ENCODE data around the gene HSF5. TPM values are rescaled to one million over a fixed set of nuclear protein-coding genes. Genes with fewer than 3 reads are reported as not detected.

HSF5 gene
- total and polyA plus RNA-seq, 10 donors: 0.57 to 1.7 (median 1.2) TPM

GRCh38 chr17:58394534-58395223 lies 93.5 kb downstream of the HSF5 start:
- no peak overlapping the region for H3K4me3 ChIP-seq
- H3K27me3 ChIP-seq (replicated peaks in 1 of 7): no peaks in the 10 kb centered on the region
- H3K27ac ChIP-seq: no peak overlapping the region
- H3K36me3 ChIP-seq: no peaks in the 10 kb centered on the region
- no peak for TF ChIP-seq POLR2AphosphoS5 (IDR thresholded peaks at IDR 0.05)
- TF ChIP-seq POLR2A (IDR thresholded peaks at IDR 0.05): no peak
- TF ChIP-seq CTCF (IDR thresholded peaks at IDR 0.05 in 8 of 11, conservative IDR thresholded peaks at IDR 0.05 in 3 of 11): no peak
- no peak for DNase-seq
- WGBS, 5 donors: 86 to 95% (median 87%) methylated on average over 3 of the region's 3 CpGs
- H3K4me1 ChIP-seq: no peaks in the 10 kb centered on the region
- intact Hi-C loops (cut with DNase I; ENCODE audit: low total_unique reads): no loop called here
- H3K9me3 ChIP-seq: no peaks in the 10 kb centered on the region

DNA sequence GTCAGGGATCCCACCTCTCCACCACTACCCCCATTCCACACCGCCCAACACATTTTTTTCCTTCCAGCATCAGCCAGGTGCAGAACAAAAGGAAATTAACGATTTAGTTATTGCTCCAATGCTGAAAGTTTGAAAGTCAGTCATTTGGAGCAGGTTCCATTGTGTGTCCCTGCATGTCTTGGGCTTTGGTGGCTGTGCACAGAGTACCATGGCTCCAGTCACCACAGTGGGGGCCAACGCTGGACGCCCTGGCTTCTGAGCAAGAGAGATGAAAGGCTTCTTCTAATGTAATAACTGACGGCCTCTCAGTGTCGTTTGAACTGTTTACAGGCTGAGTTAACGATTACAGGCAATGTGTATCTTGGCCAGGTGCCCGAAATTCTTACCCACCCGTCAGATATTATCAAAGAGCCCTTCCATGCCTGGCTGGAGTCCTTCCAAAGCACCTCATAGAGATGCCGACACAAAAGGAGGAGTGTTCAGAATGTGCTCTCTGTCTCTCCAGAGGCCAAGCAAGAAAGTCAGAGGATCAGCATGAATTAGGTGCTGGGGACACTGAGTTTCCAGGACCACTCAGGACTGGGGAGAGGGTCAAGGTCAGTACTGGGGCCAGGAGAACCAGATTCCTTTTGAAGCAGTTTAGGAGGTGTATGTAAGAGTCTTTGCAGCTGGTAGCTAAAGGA lies 96.8 kb downstream of the HSF5 start:
- Histone ChIP-seq H3K36me3 (no peaks in the 10 kb centered on the region), H3K27me3 (replicated peaks in 1 of 7) (no peaks in the 10 kb centered on the region), H3K9me3 (no peaks in the 10 kb centered on the region), H3K4me1 (no peaks in the 10 kb centered on the region), H3K4me3 (no peak overlapping the region), H3K27ac (no peak overlapping the region)
- intact Hi-C loops (cut with DNase I; ENCODE audit: low total_unique reads): no loop called here
- 61 to 81% (median 70%) methylated on average over 8 to 10 of the region's 10 CpGs for WGBS, 5 donors
- DNase-seq: no peak
- TF ChIP-seq CTCF (IDR thresholded peaks at IDR 0.05 in 8 of 11, conservative IDR thresholded peaks at IDR 0.05 in 3 of 11): no peak
- TF ChIP-seq POLR2A (IDR thresholded peaks at IDR 0.05): no peak
- no peak for TF ChIP-seq POLR2AphosphoS5 (IDR thresholded peaks at IDR 0.05)

GRCh38 chr17:58390884-58391283 lies 97.3 kb downstream of the HSF5 start:
- no peaks in the 10 kb centered on the region for H3K36me3 ChIP-seq
- DNase-seq: no peak
- TF ChIP-seq POLR2AphosphoS5 (IDR thresholded peaks at IDR 0.05) (no peak), POLR2A (IDR thresholded peaks at IDR 0.05) (no peak), CTCF (IDR thresholded peaks at IDR 0.05 in 8 of 11, conservative IDR thresholded peaks at IDR 0.05 in 3 of 11) (no peak)
- H3K4me3 ChIP-seq: no peak overlapping the region
- no peaks in the 10 kb centered on the region for H3K27me3 ChIP-seq (replicated peaks in 1 of 7)
- H3K9me3 ChIP-seq: no peaks in the 10 kb centered on the region
- no peaks in the 10 kb centered on the region for H3K4me1 ChIP-seq
- WGBS, 5 donors: 87 to 98% (median 91%) methylated on average over 2 of the region's 2 CpGs
- intact Hi-C loops (cut with DNase I; ENCODE audit: low total_unique reads): no loop called here
- H3K27ac ChIP-seq: no peak overlapping the region

All from spleen (tissue), 11 donors.